ENCODE data around the gene SMG1. TPM values are rescaled to one million over a fixed set of nuclear protein-coding genes. Genes with fewer than 3 reads are reported as not detected.

The SMG1 gene
- total RNA-seq, 1 experiment from 2014 or later, result 96.4 TPM

GRCh38 chr16:18950469-18951185, 24.4 kb upstream of the SMG1 start:
- Histone ChIP-seq H3K79me1 (ENCODE audit: insufficient read depth, low read depth, low read length, poor library complexity, severe bottlenecking) (no peaks in the 10 kb centered on the region), H3K23me2 (ENCODE audit: insufficient read length, low read depth, low read length, poor library complexity, severe bottlenecking) (no peaks in the 10 kb centered on the region), H2AK5ac (ENCODE audit: insufficient read length, low read length) (no peak overlapping the region), H4K91ac (ENCODE audit: insufficient read length, low read depth, low read length) (no peak overlapping the region), H4K8ac (replicated peaks; ENCODE audit: insufficient read length, low read depth, low read length) (no peak overlapping the region), H3K27ac (ENCODE audit: insufficient read length, low read depth, low read length) (no peak overlapping the region), H2BK120ac (ENCODE audit: low read depth, low read length, poor library complexity, severe bottlenecking) (no peak overlapping the region), H3K14ac (ENCODE audit: insufficient read depth, low read length) (no peak overlapping the region), H3K18ac (ENCODE audit: insufficient read length, low read depth, low read length) (no peak overlapping the region), H3K79me2 (ENCODE audit: insufficient read depth, low read length) (no peaks in the 10 kb centered on the region), H3K27me3 (ENCODE audit: insufficient read depth, low read length) (no peaks in the 10 kb centered on the region), H4K20me1 (ENCODE audit: control insufficient read depth, insufficient read depth, insufficient read length) (no peaks in the 10 kb centered on the region), H3K4me2 (ENCODE audit: insufficient read depth, insufficient read length, low read length) (no peak overlapping the region), H2BK20ac (ENCODE audit: low read depth, low read length, poor library complexity, severe bottlenecking) (no peak overlapping the region), H3T11ph (ENCODE audit: low read length) (no peak overlapping the region), H2BK12ac (ENCODE audit: insufficient read length, low read depth, low read length) (no peak overlapping the region), H2BK15ac (ENCODE audit: low read depth, low read length) (no peak overlapping the region), H2AFZ (ENCODE audit: low read length) (no peak overlapping the region), H4K5ac (ENCODE audit: insufficient read length, low read depth, low read length) (no peak overlapping the region), H3K56ac (ENCODE audit: insufficient read length, low read depth, low read length) (no peak overlapping the region), H3K9ac (ENCODE audit: extremely low read depth, insufficient read length, low read length) (no peak overlapping the region), H3K4me1 (ENCODE audit: insufficient read depth, low read length) (no peaks in the 10 kb centered on the region), H3K23ac (ENCODE audit: insufficient read length, low read depth, low read length) (no peak overlapping the region), H3K9me3 (ENCODE audit: control insufficient read depth, low read depth, low read length) (no peaks in the 10 kb centered on the region), H3K4ac (ENCODE audit: low read depth, low read length) (no peak overlapping the region), H2BK5ac (ENCODE audit: insufficient read length, low read length) (no peak overlapping the region)
- no peak for DNase-seq
- no peak overlapping the region for H3K4me3 Mint-ChIP-seq
- no peaks in the 10 kb centered on the region; a peak in 1 of 7 replicates for H3K36me3 Mint-ChIP-seq (ENCODE audit: insufficient read depth in 1 of 3, low read depth in 3 of 3)
- TF ChIP-seq, protein P1, sequence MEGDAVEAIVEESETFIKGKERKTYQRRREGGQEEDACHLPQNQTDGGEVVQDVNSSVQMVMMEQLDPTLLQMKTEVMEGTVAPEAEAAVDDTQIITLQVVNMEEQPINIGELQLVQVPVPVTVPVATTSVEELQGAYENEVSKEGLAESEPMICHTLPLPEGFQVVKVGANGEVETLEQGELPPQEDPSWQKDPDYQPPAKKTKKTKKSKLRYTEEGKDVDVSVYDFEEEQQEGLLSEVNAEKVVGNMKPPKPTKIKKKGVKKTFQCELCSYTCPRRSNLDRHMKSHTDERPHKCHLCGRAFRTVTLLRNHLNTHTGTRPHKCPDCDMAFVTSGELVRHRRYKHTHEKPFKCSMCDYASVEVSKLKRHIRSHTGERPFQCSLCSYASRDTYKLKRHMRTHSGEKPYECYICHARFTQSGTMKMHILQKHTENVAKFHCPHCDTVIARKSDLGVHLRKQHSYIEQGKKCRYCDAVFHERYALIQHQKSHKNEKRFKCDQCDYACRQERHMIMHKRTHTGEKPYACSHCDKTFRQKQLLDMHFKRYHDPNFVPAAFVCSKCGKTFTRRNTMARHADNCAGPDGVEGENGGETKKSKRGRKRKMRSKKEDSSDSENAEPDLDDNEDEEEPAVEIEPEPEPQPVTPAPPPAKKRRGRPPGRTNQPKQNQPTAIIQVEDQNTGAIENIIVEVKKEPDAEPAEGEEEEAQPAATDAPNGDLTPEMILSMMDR (conservative IDR thresholded peaks at IDR 0.05), result no peak
- no peaks in the 10 kb centered on the region; the same call in 1 of the 2 replicates for H3K27me3 Mint-ChIP-seq (ENCODE audit: low read depth)
- WGBS (ENCODE audit: extremely low coverage, insufficient read length, low lambda C conversion rate), result no CpG with 5 or more reads among the region's 11 CpGs
- H3K9me3 Mint-ChIP-seq, result peaks cover 0 to 4% of the 10 kb centered on the region in 2 experiments; a peak in 2 of 5 replicates
- no peak overlapping the region for H3K27ac Mint-ChIP-seq
- H3K4me1 Mint-ChIP-seq, result peaks cover 5 to 9% of the 10 kb centered on the region in 2 experiments
